ENCODE measurements around the gene ECEL1. TPM values are rescaled to one million over a fixed set of nuclear protein-coding genes. Genes with fewer than 3 reads are reported as not detected.

Gene ECEL1
- total and polyA plus RNA-seq, 2 experiments from 2014 or later = 6.7 to 17.5 TPM

GRCh38 chr2:232519581-232520438, 32.2 kb upstream of the ECEL1 start, which contains the start of gene PRSS56:
TSS of gene PRSS56 (plus strand) at chr2:232520388. CDS start at chr2:232520599, 211 bp downstream.
- Histone ChIP-seq H3K4me1 (ENCODE audit: insufficient read depth) (no peaks in the 10 kb centered on the region; the same call in 1 of the 2 replicates), H3K9me2 (ENCODE audit: insufficient read depth) (no peaks in the 10 kb centered on the region), H4K20me1 (replicated peaks; ENCODE audit: insufficient read depth) (no peaks in the 10 kb centered on the region), H3K36me3 (ENCODE audit: insufficient read depth) (no peaks in the 10 kb centered on the region), H3K4me3 (no peak within 1 kb of the TSS), H3F3A (replicated peaks; ENCODE audit: low read depth) (0 out of 2 replicates have a peak, but pooled peaks cover 5% of the 10 kb centered on the region), H3K27ac (ENCODE audit: low read depth) (no peak within 1 kb of the TSS), H2AFZ (no peak within 1 kb of the TSS), H3K27me3 (ENCODE audit: insufficient read depth) (peaks cover 39% of the 10 kb centered on the region), H3K4me2 (no peak within 1 kb of the TSS), H3K79me2 (replicated peaks; ENCODE audit: insufficient read depth) (no peaks in the 10 kb centered on the region)
- DNase-seq (ENCODE audit: low spot score) (no peak), ATAC-seq (no peak)
- Mint-ChIP-seq H3K27me3 (ENCODE audit: insufficient read depth, low read depth, poor library complexity) (peaks cover 32% of the 10 kb centered on the region), H3K36me3 (ENCODE audit: low read depth) (no peaks in the 10 kb centered on the region), H3K4me1 (peaks cover 21% of the 10 kb centered on the region), H3K9me3 (no peaks in the 10 kb centered on the region), H3K4me3 (no peak within 1 kb of the TSS), H3K27ac (no peak within 1 kb of the TSS)
- no peak for TF ChIP-seq REST (IDR thresholded peaks at IDR 0.05; ENCODE audit: unreplicated experiment)
- no peak for TF ChIP-seq NANOG (IDR thresholded peaks at IDR 0.05; ENCODE audit: borderline replicate concordance)
- no peak for TF ChIP-seq STAT1 (IDR thresholded peaks at IDR 0.05; ENCODE audit: unreplicated experiment)
- TF ChIP-seq ZNF114 (CRISPR knock-in tag; IDR thresholded peaks at IDR 0.05) = no peak
- TF ChIP-seq JUNB (IDR thresholded peaks at IDR 0.05; ENCODE audit: unreplicated experiment) = no peak
- no peak for TF ChIP-seq EZH2phosphoT487 (IDR thresholded peaks at IDR 0.05; ENCODE audit: unreplicated experiment)
- TF ChIP-seq, protein P1, sequence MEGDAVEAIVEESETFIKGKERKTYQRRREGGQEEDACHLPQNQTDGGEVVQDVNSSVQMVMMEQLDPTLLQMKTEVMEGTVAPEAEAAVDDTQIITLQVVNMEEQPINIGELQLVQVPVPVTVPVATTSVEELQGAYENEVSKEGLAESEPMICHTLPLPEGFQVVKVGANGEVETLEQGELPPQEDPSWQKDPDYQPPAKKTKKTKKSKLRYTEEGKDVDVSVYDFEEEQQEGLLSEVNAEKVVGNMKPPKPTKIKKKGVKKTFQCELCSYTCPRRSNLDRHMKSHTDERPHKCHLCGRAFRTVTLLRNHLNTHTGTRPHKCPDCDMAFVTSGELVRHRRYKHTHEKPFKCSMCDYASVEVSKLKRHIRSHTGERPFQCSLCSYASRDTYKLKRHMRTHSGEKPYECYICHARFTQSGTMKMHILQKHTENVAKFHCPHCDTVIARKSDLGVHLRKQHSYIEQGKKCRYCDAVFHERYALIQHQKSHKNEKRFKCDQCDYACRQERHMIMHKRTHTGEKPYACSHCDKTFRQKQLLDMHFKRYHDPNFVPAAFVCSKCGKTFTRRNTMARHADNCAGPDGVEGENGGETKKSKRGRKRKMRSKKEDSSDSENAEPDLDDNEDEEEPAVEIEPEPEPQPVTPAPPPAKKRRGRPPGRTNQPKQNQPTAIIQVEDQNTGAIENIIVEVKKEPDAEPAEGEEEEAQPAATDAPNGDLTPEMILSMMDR (conservative IDR thresholded peaks at IDR 0.05; ENCODE audit: low read depth in 2 of 2) = no peak
- no peak for TF ChIP-seq POLR2AphosphoS5 (IDR thresholded peaks at IDR 0.05; ENCODE audit: low read depth)
- TF ChIP-seq, protein P2, sequence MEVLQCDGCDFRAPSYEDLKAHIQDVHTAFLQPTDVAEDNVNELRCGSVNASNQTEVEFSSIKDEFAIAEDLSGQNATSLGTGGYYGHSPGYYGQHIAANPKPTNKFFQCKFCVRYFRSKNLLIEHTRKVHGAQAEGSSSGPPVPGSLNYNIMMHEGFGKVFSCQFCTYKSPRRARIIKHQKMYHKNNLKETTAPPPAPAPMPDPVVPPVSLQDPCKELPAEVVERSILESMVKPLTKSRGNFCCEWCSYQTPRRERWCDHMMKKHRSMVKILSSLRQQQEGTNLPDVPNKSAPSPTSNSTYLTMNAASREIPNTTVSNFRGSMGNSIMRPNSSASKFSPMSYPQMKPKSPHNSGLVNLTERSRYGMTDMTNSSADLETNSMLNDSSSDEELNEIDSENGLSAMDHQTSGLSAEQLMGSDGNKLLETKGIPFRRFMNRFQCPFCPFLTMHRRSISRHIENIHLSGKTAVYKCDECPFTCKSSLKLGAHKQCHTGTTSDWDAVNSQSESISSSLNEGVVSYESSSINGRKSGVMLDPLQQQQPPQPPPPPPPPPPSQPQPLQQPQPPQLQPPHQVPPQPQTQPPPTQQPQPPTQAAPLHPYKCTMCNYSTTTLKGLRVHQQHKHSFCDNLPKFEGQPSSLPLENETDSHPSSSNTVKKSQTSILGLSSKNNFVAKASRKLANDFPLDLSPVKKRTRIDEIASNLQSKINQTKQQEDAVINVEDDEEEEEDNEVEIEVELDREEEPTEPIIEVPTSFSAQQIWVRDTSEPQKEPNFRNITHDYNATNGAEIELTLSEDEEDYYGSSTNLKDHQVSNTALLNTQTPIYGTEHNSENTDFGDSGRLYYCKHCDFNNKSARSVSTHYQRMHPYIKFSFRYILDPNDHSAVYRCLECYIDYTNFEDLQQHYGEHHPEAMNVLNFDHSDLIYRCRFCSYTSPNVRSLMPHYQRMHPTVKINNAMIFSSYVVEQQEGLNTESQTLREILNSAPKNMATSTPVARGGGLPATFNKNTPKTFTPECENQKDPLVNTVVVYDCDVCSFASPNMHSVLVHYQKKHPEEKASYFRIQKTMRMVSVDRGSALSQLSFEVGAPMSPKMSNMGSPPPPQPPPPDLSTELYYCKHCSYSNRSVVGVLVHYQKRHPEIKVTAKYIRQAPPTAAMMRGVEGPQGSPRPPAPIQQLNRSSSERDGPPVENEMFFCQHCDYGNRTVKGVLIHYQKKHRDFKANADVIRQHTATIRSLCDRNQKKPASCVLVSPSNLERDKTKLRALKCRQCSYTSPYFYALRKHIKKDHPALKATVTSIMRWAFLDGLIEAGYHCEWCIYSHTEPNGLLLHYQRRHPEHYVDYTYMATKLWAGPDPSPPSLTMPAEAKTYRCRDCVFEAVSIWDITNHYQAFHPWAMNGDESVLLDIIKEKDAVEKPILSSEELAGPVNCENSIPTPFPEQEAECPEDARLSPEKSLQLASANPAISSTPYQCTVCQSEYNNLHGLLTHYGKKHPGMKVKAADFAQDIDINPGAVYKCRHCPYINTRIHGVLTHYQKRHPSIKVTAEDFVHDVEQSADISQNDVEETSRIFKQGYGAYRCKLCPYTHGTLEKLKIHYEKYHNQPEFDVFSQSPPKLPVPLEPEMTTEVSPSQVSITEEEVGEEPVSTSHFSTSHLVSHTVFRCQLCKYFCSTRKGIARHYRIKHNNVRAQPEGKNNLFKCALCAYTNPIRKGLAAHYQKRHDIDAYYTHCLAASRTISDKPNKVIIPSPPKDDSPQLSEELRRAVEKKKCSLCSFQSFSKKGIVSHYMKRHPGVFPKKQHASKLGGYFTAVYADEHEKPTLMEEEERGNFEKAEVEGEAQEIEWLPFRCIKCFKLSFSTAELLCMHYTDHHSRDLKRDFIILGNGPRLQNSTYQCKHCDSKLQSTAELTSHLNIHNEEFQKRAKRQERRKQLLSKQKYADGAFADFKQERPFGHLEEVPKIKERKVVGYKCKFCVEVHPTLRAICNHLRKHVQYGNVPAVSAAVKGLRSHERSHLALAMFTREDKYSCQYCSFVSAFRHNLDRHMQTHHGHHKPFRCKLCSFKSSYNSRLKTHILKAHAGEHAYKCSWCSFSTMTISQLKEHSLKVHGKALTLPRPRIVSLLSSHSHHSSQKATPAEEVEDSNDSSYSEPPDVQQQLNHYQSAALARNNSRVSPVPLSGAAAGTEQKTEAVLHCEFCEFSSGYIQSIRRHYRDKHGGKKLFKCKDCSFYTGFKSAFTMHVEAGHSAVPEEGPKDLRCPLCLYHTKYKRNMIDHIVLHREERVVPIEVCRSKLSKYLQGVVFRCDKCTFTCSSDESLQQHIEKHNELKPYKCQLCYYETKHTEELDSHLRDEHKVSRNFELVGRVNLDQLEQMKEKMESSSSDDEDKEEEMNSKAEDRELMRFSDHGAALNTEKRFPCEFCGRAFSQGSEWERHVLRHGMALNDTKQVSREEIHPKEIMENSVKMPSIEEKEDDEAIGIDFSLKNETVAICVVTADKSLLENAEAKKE (CRISPR knock-in tag; IDR thresholded peaks at IDR 0.05) = no peak
- TF ChIP-seq ZNF331 (CRISPR knock-in tag; IDR thresholded peaks at IDR 0.05; ENCODE audit: low read depth) = no peak
- no peak for TF ChIP-seq ETS1 (IDR thresholded peaks at IDR 0.05)
- TF ChIP-seq CREB1 (CRISPR knock-in tag; IDR thresholded peaks at IDR 0.05; ENCODE audit: low read depth) = no peak
- no peak for TF ChIP-seq EZH2 (IDR thresholded peaks at IDR 0.05; ENCODE audit: low read depth, unreplicated experiment)
